DND-41 (cell line): ENCODE results near the gene TAS1R3.

Source experiments
- ATAC-seq: fragments of 200-7000 bp; cut with Tn5 transposase; 3 replicates; pipeline ENCODE4 v1.9.1; 2021; ENCODE audit warnings: low read depth; ENCODE audit not compliant: insufficient read depth
- DNase-seq: peaks from one replicate; pipeline ENCODE4 v3.0.0-alpha.2; 2020
- H2AFZ ChIP-seq: 2 replicates; pipeline ENCODE4 v1.6.0; 2012; ENCODE audit warnings: low read depth, low read length
- H3K27ac ChIP-seq: 2 replicates; pipeline ENCODE4 v1.5.1; 2012; ENCODE audit warnings: low read length, inconsistent platforms
- H3K27me3 ChIP-seq: fragments of 200-600 bp; sonication (generic); 2 replicates; pipeline ENCODE4 v1.6.0; 2012; ENCODE audit warnings: low read length, mild to moderate bottlenecking, inconsistent platforms; ENCODE audit not compliant: insufficient read depth, poor library complexity
- H3K36me3 ChIP-seq: 2 replicates; pipeline ENCODE4 v1.5.1; 2012; ENCODE audit warnings: low read length, inconsistent platforms; ENCODE audit not compliant: insufficient read depth
- H3K4me1 ChIP-seq: 2 replicates; pipeline ENCODE4 v1.5.1; 2012; ENCODE audit warnings: mild to moderate bottlenecking, low read length; ENCODE audit not compliant: insufficient read depth
- H3K4me2 ChIP-seq: 2 replicates; pipeline ENCODE4 v1.6.0; 2012; ENCODE audit warnings: mild to moderate bottlenecking, moderate library complexity, low read length, inconsistent platforms; ENCODE audit not compliant: insufficient read depth
- H3K4me3 ChIP-seq, 2 experiments: fragments of 200-600 bp in 1 of 2; shearing (Covaris generic) in 1 of 2; 2 replicates each; pipeline ENCODE4 v1.5.1; 2012 to 2016; ENCODE audit warnings: inconsistent platforms in 2 of 2, low read length in 2 of 2, mild to moderate bottlenecking in 2 of 2, low read depth in 1 of 2, moderate library complexity in 1 of 2
- H3K79me2 ChIP-seq: 2 replicates; pipeline ENCODE4 v1.6.0; 2012; ENCODE audit warnings: low read length, inconsistent platforms; ENCODE audit not compliant: insufficient read depth
- H3K9ac ChIP-seq: 2 replicates; pipeline ENCODE4 v1.6.0; 2012; ENCODE audit warnings: low read depth, mild to moderate bottlenecking, inconsistent platforms, low read length, moderate library complexity
- H3K9me3 ChIP-seq: 2 replicates; pipeline ENCODE4 v1.5.1; 2012; ENCODE audit warnings: low read length, moderate library complexity, mild to moderate bottlenecking, inconsistent platforms; ENCODE audit not compliant: insufficient read depth, severe bottlenecking
- H4K20me1 ChIP-seq: 2 replicates; pipeline ENCODE4 v1.6.0; 2012; ENCODE audit warnings: low read length; ENCODE audit not compliant: insufficient read depth
- CTCF ChIP-seq: IDR thresholded peaks from 2 replicates; pipeline ENCODE4 v1.5.1; 2012; ENCODE audit warnings: borderline replicate concordance, low read length, moderate library complexity, mild to moderate bottlenecking; ENCODE audit not compliant: poor library complexity, severe bottlenecking; ENCODE audit errors: extremely low read depth
- EZH2 ChIP-seq: IDR thresholded peaks from 3 replicates; pipeline ENCODE4 v1.6.1; 2012; ENCODE audit warnings: borderline replicate concordance, low read depth, mild to moderate bottlenecking, moderate library complexity, low read length, inconsistent platforms; ENCODE audit not compliant: severe bottlenecking

The TAS1R3 gene

DNA sequence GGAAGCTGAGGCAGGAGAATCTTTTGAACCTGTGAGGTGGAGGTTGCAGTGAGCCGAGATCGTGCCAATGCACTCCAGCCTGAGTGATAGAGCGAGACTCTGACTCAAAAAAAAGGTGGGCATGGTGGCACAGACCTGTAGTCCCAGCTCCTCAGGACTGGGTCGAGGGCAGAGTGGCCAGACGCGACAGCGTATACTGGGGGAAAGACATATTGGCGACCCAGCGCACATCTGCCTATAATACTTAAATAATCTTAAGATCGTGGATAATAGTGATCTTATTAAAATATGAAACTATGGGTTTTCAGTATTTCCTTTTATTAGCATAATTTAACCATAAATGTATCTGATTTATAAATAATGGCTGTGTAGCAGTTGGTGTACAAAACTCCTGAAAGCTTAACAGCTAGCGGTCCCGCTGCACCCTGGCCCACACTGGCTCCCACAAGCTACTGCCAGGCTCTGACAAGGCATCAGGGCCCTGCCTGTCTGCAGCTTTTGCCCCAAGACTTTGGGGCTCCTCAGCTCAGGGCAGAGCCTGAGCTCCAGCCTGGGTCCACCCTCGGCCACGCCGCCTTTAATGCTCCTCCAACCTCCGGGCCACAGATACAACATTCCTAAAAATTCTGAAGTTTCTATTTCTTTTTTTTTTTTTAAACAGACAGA lies 46.6 kb downstream of the TAS1R3 start:
- no peak for ATAC-seq
- Histone ChIP-seq H3K79me2 (peaks cover 30% of the 10 kb centered on the region), H3K27me3 (no peaks in the 10 kb centered on the region), H3K4me3 (no peak overlapping the region), H3K36me3 (peaks cover 17% of the 10 kb centered on the region), H3K27ac (no peak overlapping the region), H3K9me3 (no peaks in the 10 kb centered on the region), H3K4me2 (no peak overlapping the region), H3K9ac (no peak overlapping the region), H4K20me1 (peaks cover 16% of the 10 kb centered on the region), H2AFZ (no peak overlapping the region), H3K4me1 (peaks cover 29% of the 10 kb centered on the region)
- no peak for TF ChIP-seq EZH2
- no peak for TF ChIP-seq CTCF
- no peak for DNase-seq

DNA sequence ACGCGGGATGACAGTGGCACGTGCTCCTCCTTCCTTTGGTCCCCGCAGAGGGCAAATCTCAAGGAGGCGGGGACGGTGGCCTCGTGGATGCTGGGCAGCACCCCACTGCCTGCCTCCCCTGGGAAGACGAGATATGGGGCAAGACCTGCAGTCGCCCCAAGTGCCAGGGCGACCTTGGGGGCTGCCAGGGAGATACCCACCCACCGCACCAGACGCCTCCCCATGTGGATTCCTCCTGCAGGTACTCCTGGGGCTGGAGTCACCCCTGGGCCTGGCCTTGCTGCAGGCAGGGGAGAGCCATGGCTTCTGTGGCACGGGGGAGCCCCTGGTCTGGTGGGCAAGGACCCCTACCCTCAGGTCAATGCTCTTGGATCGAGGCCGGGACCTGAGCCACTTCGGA lies 49.8 kb downstream of the TAS1R3 start:
- Histone ChIP-seq H3K4me3 (no peak overlapping the region), H3K79me2 (peaks cover 4% of the 10 kb centered on the region; the same call in 1 of the 2 replicates), H3K27me3 (no peaks in the 10 kb centered on the region), H3K9me3 (no peaks in the 10 kb centered on the region), H3K9ac (no peak overlapping the region), H2AFZ (no peak overlapping the region), H3K27ac (no peak overlapping the region), H3K4me1 (peaks cover 10% of the 10 kb centered on the region), H3K4me2 (no peak overlapping the region), H4K20me1 (peaks cover 2% of the 10 kb centered on the region), H3K36me3 (peaks cover 6% of the 10 kb centered on the region)
- TF ChIP-seq CTCF, result no peak
- TF ChIP-seq EZH2, result no peak
- DNase-seq (no peak), ATAC-seq (no peak)

- ATAC-seq, result no peak
- peaks cover 6% of the 10 kb centered on the region for H4K20me1 ChIP-seq
- H2AFZ ChIP-seq, result no peak overlapping the region
- no peak for DNase-seq
- peaks cover 6% of the 10 kb centered on the region for H3K4me1 ChIP-seq
- no peak overlapping the region for H3K27ac ChIP-seq
- no peak overlapping the region for H3K4me2 ChIP-seq
- no peaks in the 10 kb centered on the region for H3K27me3 ChIP-seq
- H3K79me2 ChIP-seq, result 0 out of 2 replicates have a peak, but pooled peaks cover 2% of the 10 kb centered on the region
- H3K9me3 ChIP-seq, result no peaks in the 10 kb centered on the region
- H3K4me3 ChIP-seq, result no peak overlapping the region
- TF ChIP-seq CTCF, result no peak
- no peak for TF ChIP-seq EZH2
- peaks cover 11% of the 10 kb centered on the region for H3K36me3 ChIP-seq
- H3K9ac ChIP-seq, result no peak overlapping the region
These were observed 50.2 kb downstream of the TAS1R3 start for GRCh38 chr1:1381294-1381693.
